ENCODE data around the gene COPRS. TPM values are rescaled to one million over a fixed set of nuclear protein-coding genes. Genes with fewer than 3 reads are reported as not detected.

Gene COPRS
- total and polyA plus RNA-seq, 2 of the 13 experiments (the other 11 are each of a cell fraction or from before 2014, with no cell fraction given): 22.7 to 93.8 TPM

DNA sequence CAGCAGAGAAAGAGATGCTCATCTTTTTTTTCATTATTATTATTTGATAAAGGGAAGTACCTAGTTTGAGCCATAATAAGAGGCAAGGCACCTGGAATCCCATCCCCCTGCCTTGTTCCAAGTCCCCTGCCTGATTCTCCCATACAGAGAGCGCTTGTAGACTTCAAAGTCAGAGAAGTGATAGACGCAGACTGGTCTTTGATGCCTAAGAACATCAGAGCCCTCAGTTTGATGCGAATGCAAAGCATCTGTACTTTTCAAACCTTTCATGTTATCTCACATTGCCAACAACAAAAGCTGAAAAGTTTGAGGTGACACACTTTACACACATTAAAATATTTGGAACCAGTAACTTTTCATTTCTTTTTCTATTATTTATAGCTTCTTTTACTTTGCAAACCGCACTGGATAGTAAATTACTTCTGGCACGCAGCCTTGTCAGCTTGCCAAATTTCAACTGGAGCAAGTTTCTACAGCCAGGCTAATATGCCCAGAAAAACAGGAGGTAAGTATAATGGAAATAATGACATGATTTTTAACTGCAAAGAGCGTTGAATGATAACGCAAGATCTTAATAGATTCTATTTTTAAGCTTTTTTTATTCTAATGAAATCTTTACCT lies 48.4 kb upstream of the COPRS start (continued):
- TF ChIP-seq, protein P1, sequence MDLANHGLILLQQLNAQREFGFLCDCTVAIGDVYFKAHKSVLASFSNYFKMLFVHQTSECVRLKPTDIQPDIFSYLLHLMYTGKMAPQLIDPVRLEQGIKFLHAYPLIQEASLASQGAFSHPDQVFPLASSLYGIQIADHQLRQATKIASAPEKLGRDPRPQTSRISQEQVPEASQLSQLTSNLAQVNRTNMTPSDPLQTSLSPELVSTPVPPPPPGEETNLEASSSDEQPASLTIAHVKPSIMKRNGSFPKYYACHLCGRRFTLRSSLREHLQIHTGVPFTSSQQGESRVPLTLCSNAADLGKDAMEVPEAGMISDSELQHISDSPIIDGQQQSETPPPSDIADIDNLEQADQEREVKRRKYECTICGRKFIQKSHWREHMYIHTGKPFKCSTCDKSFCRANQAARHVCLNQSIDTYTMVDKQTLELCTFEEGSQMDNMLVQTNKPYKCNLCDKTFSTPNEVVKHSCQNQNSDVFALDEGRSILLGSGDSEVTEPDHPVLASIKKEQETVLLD (CRISPR knock-in tag; IDR thresholded peaks at IDR 0.05; ENCODE audit: low read depth): no peak
- no peak for TF ChIP-seq ZNF558 (CRISPR knock-in tag; IDR thresholded peaks at IDR 0.05; ENCODE audit: borderline replicate concordance)
- no peak for TF ChIP-seq CHCHD3 (CRISPR knock-in tag; IDR thresholded peaks at IDR 0.05)
- TF ChIP-seq, protein P2, sequence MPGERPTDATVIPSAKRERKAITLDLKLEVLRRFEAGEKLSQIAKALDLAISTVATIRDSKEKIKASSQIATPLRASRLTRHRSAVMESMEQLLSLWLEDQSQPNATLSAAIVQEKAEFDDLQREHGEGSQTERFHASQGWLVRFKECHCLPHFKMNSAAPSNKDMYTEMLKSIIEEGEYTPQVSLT (CRISPR knock-in tag; IDR thresholded peaks at IDR 0.05; ENCODE audit: borderline replicate concordance, low read depth): no peak

DNA sequence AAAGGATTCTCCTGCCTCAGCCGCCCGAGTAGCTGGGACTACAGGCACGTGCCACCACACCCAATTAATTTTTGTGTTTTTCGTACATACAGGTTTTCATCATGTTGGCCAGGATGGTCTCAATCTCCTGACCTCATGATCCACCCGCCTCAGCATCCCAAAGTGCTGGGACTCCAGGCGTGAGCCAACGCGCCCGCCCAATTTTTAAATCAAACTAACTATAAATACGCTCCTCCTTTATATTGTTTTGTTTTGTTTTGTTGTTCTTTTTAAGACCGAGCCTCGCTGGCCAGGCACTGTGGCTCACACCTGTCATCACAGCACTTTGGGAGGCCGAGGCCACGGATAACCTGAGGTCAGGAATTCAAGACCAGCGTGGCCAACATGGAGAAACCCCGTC lies 44.4 kb upstream of the COPRS start:
- ChIA-PET POLR2A (no interaction called here), CTCF (ENCODE audit: low intra/inter-chr PET ratio, low total read pairs) (no interaction called here)
- H3K36me3 ChIP-seq (replicated peaks in 1 of 2; ENCODE audit: control insufficient read depth in 1 of 2, insufficient read depth in 2 of 2, low read length in 2 of 2): peaks cover 4 to 9% of the 10 kb centered on the region in 2 experiments; a peak in 4 of 5 replicates
- no peaks in the 10 kb centered on the region; a peak in 2 of 5 replicates for H3K27me3 ChIP-seq (ENCODE audit: control insufficient read depth in 1 of 2, insufficient read depth in 2 of 2, low read length in 2 of 2)
- no peak for DNase-seq (ENCODE audit: low spot score)
- H2AFZ ChIP-seq (ENCODE audit: low read length): no peak overlapping the region
- H3K4me2 ChIP-seq (ENCODE audit: low read depth, low read length): no peak overlapping the region
- H3K9ac ChIP-seq (ENCODE audit: insufficient read depth, low read depth, low read length): no peak overlapping the region
- in situ Hi-C loops (cut with HindIII; ENCODE audit: extremely low pct_ligation_motif_present, low pct_unique_long_range_greater_than_20kb): no loop called here
- ATAC-seq: no peak
- H3K4me3 ChIP-seq (replicated peaks in 1 of 3; ENCODE audit: insufficient read depth in 1 of 3, low read depth in 2 of 3, low read length in 3 of 3): no peak overlapping the region
- H3K27ac ChIP-seq (ENCODE audit: extremely low read length, insufficient read depth, low read length): no peak overlapping the region
- FAIRE-seq: no peak
- no peaks in the 10 kb centered on the region for H3K9me3 ChIP-seq (ENCODE audit: low read length)
- WGBS (ENCODE audit: low lambda C conversion rate): 84% methylated on average over 16 of the region's 16 CpGs
- BruUV-seq (replicated peaks): no TSS peak
- H4K20me1 ChIP-seq (ENCODE audit: insufficient read depth, low read length): no peaks in the 10 kb centered on the region
- intact Hi-C loops (cut with micrococcal nuclease; ENCODE audit: unreplicated experiment): loop anchor here (5.0 kb wide), 1 partner anchor 34 kb away; the partner anchor contains the start of gene SUZ12
- H3K4me1 ChIP-seq (ENCODE audit: insufficient read depth, low read length): peaks cover 11% of the 10 kb centered on the region
- TF ChIP-seq PLRG1 (conservative IDR thresholded peaks at IDR 0.05) (no peak), KLF11 (CRISPR knock-in tag; IDR thresholded peaks at IDR 0.05) (no peak)
- TF ChIP-seq, protein P3, sequence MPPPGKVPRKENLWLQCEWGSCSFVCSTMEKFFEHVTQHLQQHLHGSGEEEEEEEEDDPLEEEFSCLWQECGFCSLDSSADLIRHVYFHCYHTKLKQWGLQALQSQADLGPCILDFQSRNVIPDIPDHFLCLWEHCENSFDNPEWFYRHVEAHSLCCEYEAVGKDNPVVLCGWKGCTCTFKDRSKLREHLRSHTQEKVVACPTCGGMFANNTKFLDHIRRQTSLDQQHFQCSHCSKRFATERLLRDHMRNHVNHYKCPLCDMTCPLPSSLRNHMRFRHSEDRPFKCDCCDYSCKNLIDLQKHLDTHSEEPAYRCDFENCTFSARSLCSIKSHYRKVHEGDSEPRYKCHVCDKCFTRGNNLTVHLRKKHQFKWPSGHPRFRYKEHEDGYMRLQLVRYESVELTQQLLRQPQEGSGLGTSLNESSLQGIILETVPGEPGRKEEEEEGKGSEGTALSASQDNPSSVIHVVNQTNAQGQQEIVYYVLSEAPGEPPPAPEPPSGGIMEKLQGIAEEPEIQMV (CRISPR knock-in tag; IDR thresholded peaks at IDR 0.05; ENCODE audit: low read depth): no peak
- peaks cover 18% of the 10 kb centered on the region for H3K79me2 ChIP-seq (ENCODE audit: insufficient read depth, low read length)

All from HepG2 (cell line).